Measurements from ENCODE around the gene LRP5.

Gene LRP5

GRCh38 chr11:68448604-68449011, 136.2 kb downstream of the LRP5 start:
- H3K9me2 ChIP-seq (replicated peaks; ENCODE audit: control insufficient read depth, low read length), result no peaks in the 10 kb centered on the region
- H3K27ac ChIP-seq (ENCODE audit: low read depth, low read length), result no peak overlapping the region
- H3F3A ChIP-seq (ENCODE audit: control insufficient read depth, insufficient read depth), result no peaks in the 10 kb centered on the region
- H3K9me3 ChIP-seq (ENCODE audit: control insufficient read depth, insufficient read depth, low read length), result no peaks in the 10 kb centered on the region
- H3K79me2 ChIP-seq (ENCODE audit: control insufficient read depth, low read length), result no peaks in the 10 kb centered on the region
- no peak overlapping the region for H3K4me2 ChIP-seq (ENCODE audit: low read length)
- no peaks in the 10 kb centered on the region for H3K4me1 ChIP-seq (ENCODE audit: control insufficient read depth, low read length)
- no peaks in the 10 kb centered on the region for H4K20me1 ChIP-seq (ENCODE audit: control insufficient read depth, insufficient read depth, low read depth, low read length)
- H3K27me3 ChIP-seq (ENCODE audit: control insufficient read depth, low read length), result no peaks in the 10 kb centered on the region
- H3K36me3 ChIP-seq (ENCODE audit: control insufficient read depth, low read length), result no peaks in the 10 kb centered on the region
- no peak overlapping the region for H3K4me3 ChIP-seq (ENCODE audit: low read length)
- TF ChIP-seq, protein P1, sequence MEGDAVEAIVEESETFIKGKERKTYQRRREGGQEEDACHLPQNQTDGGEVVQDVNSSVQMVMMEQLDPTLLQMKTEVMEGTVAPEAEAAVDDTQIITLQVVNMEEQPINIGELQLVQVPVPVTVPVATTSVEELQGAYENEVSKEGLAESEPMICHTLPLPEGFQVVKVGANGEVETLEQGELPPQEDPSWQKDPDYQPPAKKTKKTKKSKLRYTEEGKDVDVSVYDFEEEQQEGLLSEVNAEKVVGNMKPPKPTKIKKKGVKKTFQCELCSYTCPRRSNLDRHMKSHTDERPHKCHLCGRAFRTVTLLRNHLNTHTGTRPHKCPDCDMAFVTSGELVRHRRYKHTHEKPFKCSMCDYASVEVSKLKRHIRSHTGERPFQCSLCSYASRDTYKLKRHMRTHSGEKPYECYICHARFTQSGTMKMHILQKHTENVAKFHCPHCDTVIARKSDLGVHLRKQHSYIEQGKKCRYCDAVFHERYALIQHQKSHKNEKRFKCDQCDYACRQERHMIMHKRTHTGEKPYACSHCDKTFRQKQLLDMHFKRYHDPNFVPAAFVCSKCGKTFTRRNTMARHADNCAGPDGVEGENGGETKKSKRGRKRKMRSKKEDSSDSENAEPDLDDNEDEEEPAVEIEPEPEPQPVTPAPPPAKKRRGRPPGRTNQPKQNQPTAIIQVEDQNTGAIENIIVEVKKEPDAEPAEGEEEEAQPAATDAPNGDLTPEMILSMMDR (IDR thresholded peaks at IDR 0.05; ENCODE audit: low read depth, low read length, poor library complexity, severe bottlenecking), result no peak
- TF ChIP-seq EZH2phosphoT487 (IDR thresholded peaks at IDR 0.05; ENCODE audit: borderline replicate concordance, low read length), result no peak

DNA sequence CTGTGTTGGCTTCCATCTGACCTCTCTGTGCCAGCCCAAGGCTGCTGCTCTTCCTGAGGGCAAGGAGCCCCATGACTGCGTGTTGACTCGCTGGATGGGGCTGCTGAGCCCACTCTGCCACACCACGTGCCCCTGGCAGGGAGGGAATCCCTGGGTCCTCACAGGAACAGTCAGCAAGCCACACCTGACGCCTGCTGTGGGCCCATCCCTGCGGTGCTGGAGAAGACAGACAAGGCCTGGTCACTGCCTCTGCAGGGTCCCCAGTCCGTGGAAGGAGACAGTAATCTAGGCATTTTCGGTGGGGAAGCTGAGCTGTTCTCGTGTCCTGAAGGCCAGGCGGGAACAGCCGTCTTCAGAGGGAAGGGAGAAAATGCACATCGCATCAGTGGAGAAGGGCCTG, 137.6 kb downstream of the LRP5 start:
- no peaks in the 10 kb centered on the region for H3K79me2 ChIP-seq (ENCODE audit: control insufficient read depth, low read length)
- no peaks in the 10 kb centered on the region for H4K20me1 ChIP-seq (ENCODE audit: control insufficient read depth, insufficient read depth, low read depth, low read length)
- H3K4me2 ChIP-seq (ENCODE audit: low read length), result no peak overlapping the region
- H3K9me2 ChIP-seq (replicated peaks; ENCODE audit: control insufficient read depth, low read length), result no peaks in the 10 kb centered on the region
- H3K9me3 ChIP-seq (ENCODE audit: control insufficient read depth, insufficient read depth, low read length), result no peaks in the 10 kb centered on the region
- H3K4me3 ChIP-seq (ENCODE audit: low read length), result no peak overlapping the region
- no peak overlapping the region for H3K27ac ChIP-seq (ENCODE audit: low read depth, low read length)
- no peaks in the 10 kb centered on the region for H3K27me3 ChIP-seq (ENCODE audit: control insufficient read depth, low read length)
- no peaks in the 10 kb centered on the region for H3F3A ChIP-seq (ENCODE audit: control insufficient read depth, insufficient read depth)
- H3K4me1 ChIP-seq (ENCODE audit: control insufficient read depth, low read length), result no peaks in the 10 kb centered on the region
- no peaks in the 10 kb centered on the region for H3K36me3 ChIP-seq (ENCODE audit: control insufficient read depth, low read length)
- no peak for TF ChIP-seq EZH2phosphoT487 (IDR thresholded peaks at IDR 0.05; ENCODE audit: borderline replicate concordance, low read length)
- TF ChIP-seq, protein P1 (IDR thresholded peaks at IDR 0.05; ENCODE audit: low read depth, low read length, poor library complexity, severe bottlenecking), result no peak

- no peaks in the 10 kb centered on the region for H3K4me1 ChIP-seq (ENCODE audit: control insufficient read depth, low read length)
- H3K9me2 ChIP-seq (replicated peaks; ENCODE audit: control insufficient read depth, low read length), result no peaks in the 10 kb centered on the region
- TF ChIP-seq, protein P1 (IDR thresholded peaks at IDR 0.05; ENCODE audit: low read depth, low read length, poor library complexity, severe bottlenecking), result no peak
- no peak for TF ChIP-seq EZH2phosphoT487 (IDR thresholded peaks at IDR 0.05; ENCODE audit: borderline replicate concordance, low read length)
- no peaks in the 10 kb centered on the region for H3F3A ChIP-seq (ENCODE audit: control insufficient read depth, insufficient read depth)
- H3K4me3 ChIP-seq (ENCODE audit: low read length), result no peak overlapping the region
- no peak overlapping the region for H3K27ac ChIP-seq (ENCODE audit: low read depth, low read length)
- H3K79me2 ChIP-seq (ENCODE audit: control insufficient read depth, low read length), result no peaks in the 10 kb centered on the region
- no peaks in the 10 kb centered on the region for H3K27me3 ChIP-seq (ENCODE audit: control insufficient read depth, low read length)
- no peaks in the 10 kb centered on the region for H3K9me3 ChIP-seq (ENCODE audit: control insufficient read depth, insufficient read depth, low read length)
- no peaks in the 10 kb centered on the region for H3K36me3 ChIP-seq (ENCODE audit: control insufficient read depth, low read length)
- H3K4me2 ChIP-seq (ENCODE audit: low read length), result no peak overlapping the region
- H4K20me1 ChIP-seq (ENCODE audit: control insufficient read depth, insufficient read depth, low read depth, low read length), result no peaks in the 10 kb centered on the region
Measured at GRCh38 chr11:68450711-68451110, 138.3 kb downstream of the LRP5 start.

DNA sequence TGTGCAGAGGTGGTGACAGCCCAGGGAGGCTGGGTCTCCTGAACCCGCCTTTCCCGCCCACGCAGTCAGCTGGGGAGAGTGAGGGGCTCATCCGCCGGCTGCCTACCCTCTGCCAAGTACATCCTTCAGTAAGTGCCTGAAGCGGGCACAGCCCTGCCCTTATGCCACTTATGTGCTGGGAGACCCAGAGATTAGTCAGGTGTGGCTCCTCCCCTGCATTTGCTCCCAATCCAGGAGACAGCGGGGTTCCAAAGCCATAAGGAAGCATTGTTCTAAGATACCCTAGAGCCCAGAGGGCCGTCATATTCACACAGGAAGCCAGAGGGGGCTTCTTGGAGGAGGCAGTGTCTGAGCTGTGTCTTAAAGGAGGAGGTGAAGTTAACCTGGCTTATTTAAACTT, 142.4 kb downstream of the LRP5 start:
- no peaks in the 10 kb centered on the region for H3K27me3 ChIP-seq (ENCODE audit: control insufficient read depth, low read length)
- H3F3A ChIP-seq (ENCODE audit: control insufficient read depth, insufficient read depth), result no peaks in the 10 kb centered on the region
- peaks cover 7% of the 10 kb centered on the region for H3K4me1 ChIP-seq (ENCODE audit: control insufficient read depth, low read length)
- H3K79me2 ChIP-seq (ENCODE audit: control insufficient read depth, low read length), result peaks cover 1% of the 10 kb centered on the region; the same call in 1 of the 2 replicates
- TF ChIP-seq, protein P1 (IDR thresholded peaks at IDR 0.05; ENCODE audit: low read depth, low read length, poor library complexity, severe bottlenecking), result no peak
- no peak for TF ChIP-seq EZH2phosphoT487 (IDR thresholded peaks at IDR 0.05; ENCODE audit: borderline replicate concordance, low read length)
- H4K20me1 ChIP-seq (ENCODE audit: control insufficient read depth, insufficient read depth, low read depth, low read length), result no peaks in the 10 kb centered on the region
- H3K9me2 ChIP-seq (replicated peaks; ENCODE audit: control insufficient read depth, low read length), result no peaks in the 10 kb centered on the region
- H3K9me3 ChIP-seq (ENCODE audit: control insufficient read depth, insufficient read depth, low read length), result no peaks in the 10 kb centered on the region
- H3K4me3 ChIP-seq (ENCODE audit: low read length), result no peak overlapping the region
- no peak overlapping the region for H3K27ac ChIP-seq (ENCODE audit: low read depth, low read length)
- no peaks in the 10 kb centered on the region for H3K36me3 ChIP-seq (ENCODE audit: control insufficient read depth, low read length)
- no peak overlapping the region for H3K4me2 ChIP-seq (ENCODE audit: low read length)
